Breast epithelium (tissue), 3 donors: Measurements from ENCODE around the gene RBM28.

Experiments used
- POLR2A ChIP-seq: fragments of 450-650 bp; IDR thresholded peaks from one replicate; pipeline ENCODE4 v1.6.1; 2016; ENCODE audit warnings: antibody characterized with exemption, mild to moderate bottlenecking, moderate library complexity
- POLR2AphosphoS5 ChIP-seq, 3 donors: sonication (generic); formaldehyde crosslinking; IDR thresholded peaks; one replicate each; pipeline ENCODE4 v1.6.1; 2017; ENCODE audit warnings: antibody characterized with exemption in 3 of 3
- TF ChIP-seq, protein P1 (sequence below), 3 donors: fragments of 450-650 bp; IDR thresholded peaks; one replicate each; pipeline ENCODE4 v1.5.1; 2016 to 2017; ENCODE audit warnings: antibody characterized with exemption in 3 of 3, mild to moderate bottlenecking in 3 of 3, moderate library complexity in 3 of 3

DNA sequence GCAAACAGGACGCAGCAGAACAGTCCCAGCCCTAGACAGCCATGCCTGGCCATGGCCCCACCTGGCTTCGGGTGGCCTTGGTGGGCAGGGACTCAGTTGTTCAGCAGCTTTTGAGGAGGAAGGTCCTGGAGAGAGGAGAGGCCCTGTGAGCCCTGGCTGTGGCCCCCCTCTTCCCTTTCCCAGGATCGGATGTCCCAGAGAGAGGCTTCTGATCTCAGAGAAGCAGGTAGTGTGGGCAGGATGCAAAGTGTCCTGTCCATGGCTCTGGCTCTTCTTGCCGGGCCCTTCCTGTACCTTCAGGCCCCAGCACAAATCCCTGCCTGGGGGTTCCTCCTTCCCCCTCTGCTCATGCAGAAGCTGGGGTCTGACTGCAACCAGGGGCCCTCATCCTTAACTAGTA is 16.2 kb upstream of the RBM28 start:
- TF ChIP-seq, protein P1, sequence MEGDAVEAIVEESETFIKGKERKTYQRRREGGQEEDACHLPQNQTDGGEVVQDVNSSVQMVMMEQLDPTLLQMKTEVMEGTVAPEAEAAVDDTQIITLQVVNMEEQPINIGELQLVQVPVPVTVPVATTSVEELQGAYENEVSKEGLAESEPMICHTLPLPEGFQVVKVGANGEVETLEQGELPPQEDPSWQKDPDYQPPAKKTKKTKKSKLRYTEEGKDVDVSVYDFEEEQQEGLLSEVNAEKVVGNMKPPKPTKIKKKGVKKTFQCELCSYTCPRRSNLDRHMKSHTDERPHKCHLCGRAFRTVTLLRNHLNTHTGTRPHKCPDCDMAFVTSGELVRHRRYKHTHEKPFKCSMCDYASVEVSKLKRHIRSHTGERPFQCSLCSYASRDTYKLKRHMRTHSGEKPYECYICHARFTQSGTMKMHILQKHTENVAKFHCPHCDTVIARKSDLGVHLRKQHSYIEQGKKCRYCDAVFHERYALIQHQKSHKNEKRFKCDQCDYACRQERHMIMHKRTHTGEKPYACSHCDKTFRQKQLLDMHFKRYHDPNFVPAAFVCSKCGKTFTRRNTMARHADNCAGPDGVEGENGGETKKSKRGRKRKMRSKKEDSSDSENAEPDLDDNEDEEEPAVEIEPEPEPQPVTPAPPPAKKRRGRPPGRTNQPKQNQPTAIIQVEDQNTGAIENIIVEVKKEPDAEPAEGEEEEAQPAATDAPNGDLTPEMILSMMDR (IDR thresholded peaks at IDR 0.05): no peak
- TF ChIP-seq POLR2AphosphoS5 (IDR thresholded peaks at IDR 0.05) (no peak), POLR2A (no peak)
